Progenitor cell of endocrine pancreas (in vitro differentiated cells): Measurements from ENCODE around the gene HTR6. TPM values are rescaled to one million over a fixed set of nuclear protein-coding genes. Genes with fewer than 3 reads are reported as not detected.
"Not testable (repeated sequence)": the region's sequence is repeated elsewhere in the genome, so short reads cannot be mapped to it uniquely, and the experiment has no call there.

Experiments used
- DNase-seq: peaks from one replicate; pipeline ENCODE4 v3.0.0; 2021; ENCODE audit warnings: low spot score; ENCODE audit not compliant: unreplicated experiment
- H3K27ac Mint-ChIP-seq: 2 replicates; pipeline ENCODE4 v1.8.0; 2021; ENCODE audit warnings: mild to moderate bottlenecking, moderate library complexity, mixed read lengths
- H3K27me3 Mint-ChIP-seq: 2 replicates; pipeline ENCODE4 v1.8.0; 2021; ENCODE audit warnings: mixed read lengths
- H3K36me3 Mint-ChIP-seq: 2 replicates; pipeline ENCODE4 v1.8.0; 2022; ENCODE audit warnings: mixed read lengths; ENCODE audit not compliant: insufficient read depth
- H3K4me1 Mint-ChIP-seq: 2 replicates; pipeline ENCODE4 v1.8.0; 2021; ENCODE audit warnings: low read depth, mixed read lengths
- H3K4me3 Mint-ChIP-seq: 2 replicates; pipeline ENCODE4 v1.8.0; 2021; ENCODE audit warnings: low read depth, mild to moderate bottlenecking, moderate library complexity, mixed read lengths
- H3K9me3 Mint-ChIP-seq: 2 replicates; pipeline ENCODE4 v1.8.0; 2021; ENCODE audit warnings: low read depth, mixed read lengths
- total RNA-seq: library from RNA; stranded (reverse); gene quantifications from 2 replicates; pipeline ENCODE4 v1.2.1, GENCODE V29; 2021
- TF ChIP-seq, protein P1 (sequence below): fragments of 200-600 bp; sonication (generic); IDR thresholded peaks from one replicate; pipeline ENCODE4 v1.5.0; 2021; ENCODE audit warnings: antibody characterized with exemption, mild to moderate bottlenecking; ENCODE audit not compliant: unreplicated experiment

HTR6 gene
- total RNA-seq, 1 donor from 2014 or later: not detected

DNA sequence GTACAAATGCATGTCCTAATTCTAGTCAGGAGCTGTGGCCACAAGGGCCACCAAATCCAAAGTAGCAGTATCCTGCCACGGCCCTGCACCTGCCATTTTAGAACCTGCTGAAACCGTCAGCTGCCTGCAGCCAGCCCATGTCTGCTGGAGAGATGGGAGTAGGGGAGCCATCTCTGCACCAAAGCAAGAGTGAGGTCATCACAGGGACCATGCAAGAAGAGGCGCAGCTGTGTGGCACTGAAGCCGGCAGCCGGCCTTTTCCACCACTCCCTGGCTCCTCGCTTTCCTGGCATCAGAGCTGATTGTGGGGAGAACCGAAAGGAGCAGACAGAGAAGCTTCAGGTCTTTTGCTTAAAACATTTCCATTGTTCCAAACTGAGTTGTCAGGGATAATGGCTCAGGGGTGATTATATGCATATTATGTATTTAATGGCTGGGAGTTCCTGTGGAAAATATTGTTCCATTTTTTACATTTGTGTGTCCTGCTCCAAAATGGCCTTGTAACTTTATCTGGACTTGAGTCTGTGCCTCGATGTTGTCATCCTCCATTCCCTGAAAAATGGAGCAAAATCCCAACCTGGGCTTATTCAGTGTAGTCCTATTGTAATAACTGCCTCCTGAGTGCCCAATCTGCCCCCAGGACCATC, 39.3 kb upstream of the HTR6 start:
- Mint-ChIP-seq H3K36me3 (peaks cover 17% of the 10 kb centered on the region), H3K27ac (no peak overlapping the region), H3K27me3 (no peaks in the 10 kb centered on the region), H3K4me1 (peaks cover 12% of the 10 kb centered on the region), H3K4me3 (no peak overlapping the region), H3K9me3 (no peaks in the 10 kb centered on the region)
- TF ChIP-seq, protein P1, sequence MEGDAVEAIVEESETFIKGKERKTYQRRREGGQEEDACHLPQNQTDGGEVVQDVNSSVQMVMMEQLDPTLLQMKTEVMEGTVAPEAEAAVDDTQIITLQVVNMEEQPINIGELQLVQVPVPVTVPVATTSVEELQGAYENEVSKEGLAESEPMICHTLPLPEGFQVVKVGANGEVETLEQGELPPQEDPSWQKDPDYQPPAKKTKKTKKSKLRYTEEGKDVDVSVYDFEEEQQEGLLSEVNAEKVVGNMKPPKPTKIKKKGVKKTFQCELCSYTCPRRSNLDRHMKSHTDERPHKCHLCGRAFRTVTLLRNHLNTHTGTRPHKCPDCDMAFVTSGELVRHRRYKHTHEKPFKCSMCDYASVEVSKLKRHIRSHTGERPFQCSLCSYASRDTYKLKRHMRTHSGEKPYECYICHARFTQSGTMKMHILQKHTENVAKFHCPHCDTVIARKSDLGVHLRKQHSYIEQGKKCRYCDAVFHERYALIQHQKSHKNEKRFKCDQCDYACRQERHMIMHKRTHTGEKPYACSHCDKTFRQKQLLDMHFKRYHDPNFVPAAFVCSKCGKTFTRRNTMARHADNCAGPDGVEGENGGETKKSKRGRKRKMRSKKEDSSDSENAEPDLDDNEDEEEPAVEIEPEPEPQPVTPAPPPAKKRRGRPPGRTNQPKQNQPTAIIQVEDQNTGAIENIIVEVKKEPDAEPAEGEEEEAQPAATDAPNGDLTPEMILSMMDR: no peak
- DNase-seq: no peak

DNA sequence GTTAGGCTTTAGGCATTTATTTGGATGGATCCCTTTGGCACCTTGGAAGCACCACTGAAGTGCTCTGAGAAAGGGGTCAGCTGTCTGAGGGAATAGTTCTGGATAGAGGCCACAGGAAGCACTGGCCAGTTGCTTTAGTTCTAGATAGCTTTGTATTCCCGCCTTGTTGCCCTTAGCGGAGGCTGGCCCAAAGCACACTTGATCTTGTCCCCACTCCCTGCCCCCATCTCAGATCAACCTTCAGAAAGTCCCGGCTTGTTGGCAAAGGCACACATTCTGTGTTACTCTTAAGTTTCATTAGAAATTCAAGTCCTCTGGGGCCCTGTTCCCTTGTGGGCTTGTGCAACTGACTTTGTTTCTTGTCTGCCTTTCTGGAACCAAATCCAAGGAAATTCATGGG, 35.8 kb upstream of the HTR6 start:
- H3K4me3 Mint-ChIP-seq: no peak overlapping the region
- TF ChIP-seq, protein P1: no peak
- no peak overlapping the region for H3K27ac Mint-ChIP-seq
- peaks cover 13% of the 10 kb centered on the region for H3K36me3 Mint-ChIP-seq
- H3K9me3 Mint-ChIP-seq: no peaks in the 10 kb centered on the region
- no peaks in the 10 kb centered on the region for H3K27me3 Mint-ChIP-seq
- H3K4me1 Mint-ChIP-seq: peaks cover 1% of the 10 kb centered on the region
- DNase-seq: no peak

DNA sequence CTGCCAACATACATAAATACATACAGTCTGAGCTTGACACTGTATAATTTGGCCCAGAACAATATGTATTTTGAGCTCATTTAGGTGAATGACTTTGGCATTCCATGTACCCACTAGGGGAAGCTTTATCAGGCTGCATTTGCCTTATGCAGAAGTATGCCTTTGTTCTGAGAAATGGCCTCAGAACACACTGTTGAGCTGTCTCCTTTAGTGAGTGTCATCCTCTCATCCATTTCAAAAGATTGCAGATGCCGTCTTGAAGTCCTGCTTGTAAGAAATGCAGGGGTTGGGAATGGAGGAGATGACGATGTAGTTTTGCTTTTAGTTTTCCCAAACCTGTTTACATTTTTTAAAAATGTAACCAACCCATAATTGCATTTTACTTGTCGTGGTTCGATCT, 35.3 kb upstream of the HTR6 start:
- Mint-ChIP-seq H3K9me3 (no peaks in the 10 kb centered on the region), H3K27ac (no peak overlapping the region), H3K4me1 (peaks cover 1% of the 10 kb centered on the region), H3K27me3 (no peaks in the 10 kb centered on the region), H3K36me3 (peaks cover 13% of the 10 kb centered on the region), H3K4me3 (no peak overlapping the region)
- no peak for DNase-seq
- TF ChIP-seq, protein P1: no peak

DNA sequence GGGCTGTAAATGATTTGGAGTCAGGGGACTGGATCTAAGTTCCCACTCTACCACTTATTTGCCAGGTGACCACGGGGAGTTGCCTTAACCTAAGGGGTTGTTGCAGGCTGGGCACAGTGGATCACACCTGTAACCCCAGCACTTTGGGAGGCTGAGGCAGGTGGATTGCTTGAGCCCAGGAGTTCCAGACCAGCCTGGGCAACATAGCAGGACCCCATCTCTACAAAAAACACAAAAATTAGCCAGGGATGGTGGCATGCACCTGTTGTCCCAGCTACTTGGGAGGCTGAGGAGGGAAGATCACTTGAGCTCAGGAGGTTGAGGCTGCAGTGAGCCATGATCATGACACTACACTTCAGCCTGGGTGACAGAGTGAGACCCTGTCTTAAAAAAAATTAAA, 34.5 kb upstream of the HTR6 start:
- not testable (repeated sequence) for H3K27ac Mint-ChIP-seq, H3K27me3 Mint-ChIP-seq, H3K9me3 Mint-ChIP-seq, DNase-seq, H3K4me1 Mint-ChIP-seq, H3K4me3 Mint-ChIP-seq
- peaks cover 13% of the 10 kb centered on the region for H3K36me3 Mint-ChIP-seq

DNA sequence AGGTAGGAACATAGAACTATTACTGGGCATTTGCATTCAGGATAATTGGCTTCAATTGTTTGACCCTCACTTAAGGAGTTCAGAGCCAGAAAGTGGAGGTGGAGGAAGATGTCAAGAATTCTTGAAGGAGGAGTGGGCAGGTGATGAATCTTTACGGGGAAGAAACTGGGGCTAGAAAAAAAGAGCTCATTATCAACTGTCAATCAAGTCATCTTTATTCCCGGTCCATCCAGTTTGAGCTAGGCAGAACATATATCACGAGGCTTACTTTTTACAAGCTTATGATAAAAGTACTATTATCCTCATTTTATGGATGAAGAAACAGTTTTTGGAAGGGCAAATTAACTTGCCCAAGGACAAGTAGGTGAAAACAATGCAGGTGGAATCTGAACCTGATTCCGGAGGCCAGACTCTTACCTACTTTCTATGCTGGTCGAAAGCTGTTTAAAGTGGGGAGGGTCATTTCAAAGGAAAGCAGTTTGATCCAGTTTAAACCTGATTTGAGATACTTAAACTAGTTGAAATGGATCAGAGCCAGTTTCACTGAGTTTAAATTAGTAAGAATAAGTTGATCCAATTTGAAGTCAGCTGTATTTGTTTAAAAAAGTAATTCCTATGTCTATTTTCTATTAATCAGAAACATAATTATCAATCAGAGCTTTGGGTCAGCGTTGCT, 33.8 kb upstream of the HTR6 start:
- Mint-ChIP-seq H3K4me1 (peaks cover 1% of the 10 kb centered on the region), H3K9me3 (no peaks in the 10 kb centered on the region), H3K4me3 (no peak overlapping the region), H3K27ac (no peak overlapping the region), H3K27me3 (no peaks in the 10 kb centered on the region), H3K36me3 (peaks cover 12% of the 10 kb centered on the region)
- DNase-seq: no peak
- TF ChIP-seq, protein P1: no peak

DNA sequence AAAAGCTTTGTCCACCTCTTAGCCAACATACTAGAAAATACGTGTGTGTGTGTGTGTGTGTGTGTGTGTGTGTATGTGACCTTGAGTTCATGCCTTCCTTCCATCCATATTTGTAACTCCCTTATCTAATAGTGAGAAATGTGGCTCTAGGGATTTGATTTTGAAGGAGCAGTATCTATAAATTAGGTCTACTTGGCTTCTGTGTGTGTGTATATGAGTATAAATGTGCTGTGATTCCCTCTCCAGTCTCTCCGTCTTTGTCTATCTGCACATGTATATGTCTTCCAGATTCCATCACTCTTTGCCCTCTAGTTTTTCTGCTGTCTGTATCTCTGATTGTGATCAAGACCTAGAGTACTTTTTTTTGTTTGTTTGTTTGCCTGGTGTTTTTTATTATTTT, 32.5 kb upstream of the HTR6 start:
- Mint-ChIP-seq H3K4me1 (peaks cover 1% of the 10 kb centered on the region), H3K27me3 (no peaks in the 10 kb centered on the region), H3K4me3 (no peak overlapping the region), H3K27ac (no peak overlapping the region), H3K9me3 (no peaks in the 10 kb centered on the region), H3K36me3 (peaks cover 4% of the 10 kb centered on the region)
- DNase-seq: no peak
- TF ChIP-seq, protein P1: no peak
